Renal pelvis (tissue), 12 donors: ENCODE measurements around the gene VCX. TPM values are rescaled to one million over a fixed set of nuclear protein-coding genes. Genes with fewer than 3 reads are reported as not detected.
"Not testable (repeated sequence)": the region's sequence is repeated elsewhere in the genome, so short reads cannot be mapped to it uniquely, and the experiment has no call there.

Experiments
- DNase-seq: peaks from one replicate; pipeline ENCODE4 v3.0.0-alpha.2; 2013
- long read RNA-seq, 16 experiments: transcript quantifications; one replicate each; lab custom pipeline, GENCODE V29; 2026
- polyA plus RNA-seq, 3 donors: library from polyadenylated mRNA; unstranded; fragments of 120-200 nt; gene quantifications; one replicate each; pipeline ENCODE4 v1.2.1, GENCODE V29; 2013; ENCODE audit not compliant: insufficient read length in 3 of 3

Gene VCX
- under 1 TPM in 2 of 3 donors, not detected in 1; 0.37 to 0.47 TPM for polyA plus RNA-seq
- long read RNA-seq, donor 1: 0 reads
- long read RNA-seq, donor 2: 0 reads
- long read RNA-seq, donor 3: 0 reads
- long read RNA-seq, donor 4: 0 reads
- long read RNA-seq, donor 5: 0 reads
- long read RNA-seq, donor 6: 0 reads
- long read RNA-seq, donor 7: 0 reads
- long read RNA-seq, donor 8: 0 reads
- long read RNA-seq, donor 9: 0 reads
- long read RNA-seq, donor 10: 0 reads
- long read RNA-seq, donor 11: 0 reads
- long read RNA-seq, donor 12: 0 reads
- long read RNA-seq, donor 13: 0 reads
- long read RNA-seq, donor 14: 0 reads
- long read RNA-seq, donor 15: 0 reads
- long read RNA-seq, donor 16: 0 reads

- not testable (repeated sequence) for DNase-seq
Observed at GRCh38 chrX:7842871-7843270, at the start of gene VCX. Gene VCX, plus strand, starts transcription at chrX:7843171. Its CDS starts 33 bp downstream, at chrX:7843204.

GRCh38 chrX:7798327-7798726 is 44.6 kb upstream of the VCX start:
- DNase-seq: no peak

GRCh38 chrX:7801711-7802110 is 41.3 kb upstream of the VCX start:
- no peak for DNase-seq

- DNase-seq: no peak
Observed at GRCh38 chrX:7815166-7815805, 27.7 kb upstream of the VCX start.

GRCh38 chrX:7828594-7828993 is 14.4 kb upstream of the VCX start:
- DNase-seq: no peak

GRCh38 chrX:7841084-7841805 is 1.7 kb upstream of the VCX start:
- DNase-seq: no peak

GRCh38 chrX:7852166-7852565 is 9.2 kb downstream of the VCX start:
- DNase-seq: no peak

- DNase-seq: no peak
Observed at GRCh38 chrX:7872042-7872441, 29.1 kb downstream of the VCX start.

GRCh38 chrX:7876957-7877356 is 34.0 kb downstream of the VCX start:
- no peak for DNase-seq

GRCh38 chrX:7889135-7889534 is 46.2 kb downstream of the VCX start:
- no peak for DNase-seq

- DNase-seq: no peak
Observed at GRCh38 chrX:7889680-7890079, 46.7 kb downstream of the VCX start.

GRCh38 chrX:7891928-7892327 is 49.0 kb downstream of the VCX start:
- no peak for DNase-seq

Other genes starting within 250 kb of the VCX start
- 10 to 100 TPM; 28.0 to 42.4 (median 28.3) TPM for gene PNPLA4, start 84.2 kb downstream of the VCX start, polyA plus RNA-seq